CD4-positive, alpha-beta T cell treated with Interleukin-10 for 1 hour (primary cell): Measurements from ENCODE around the gene ZFYVE19.

Source experiments
- DNase-seq: peaks from one replicate; pipeline ENCODE4 v3.0.0-alpha.2; 2020

ZFYVE19 gene

GRCh38 chr15:40815042-40815698 lies 8.3 kb downstream of the ZFYVE19 start:
- no peak for DNase-seq

- no peak for DNase-seq
Measured at GRCh38 chr15:40819048-40819447, 12.2 kb downstream of the ZFYVE19 start.

GRCh38 chr15:40821195-40821594 lies 14.3 kb downstream of the ZFYVE19 start:
- no peak for DNase-seq

- DNase-seq, result no peak
Measured at GRCh38 chr15:40823572-40824343, 16.9 kb downstream of the ZFYVE19 start.

GRCh38 chr15:40825661-40826422 lies 19.0 kb downstream of the ZFYVE19 start:
- DNase-seq, result no peak

- DNase-seq, result no peak
Measured at GRCh38 chr15:40826423-40827075, 19.7 kb downstream of the ZFYVE19 start.

GRCh38 chr15:40828447-40829036 lies 21.7 kb downstream of the ZFYVE19 start, which contains the start of gene PPP1R14D:
Gene PPP1R14D, minus strand, starts transcription at chr15:40828708. Its CDS starts 67 bp downstream, at chr15:40828641.
- no peak for DNase-seq

GRCh38 chr15:40829115-40829514 lies 22.2 kb downstream of the ZFYVE19 start:
- DNase-seq, result no peak

GRCh38 chr15:40830884-40831283 lies 24.0 kb downstream of the ZFYVE19 start:
- no peak for DNase-seq

- DNase-seq, result no peak
Measured at GRCh38 chr15:40831861-40832260, 25.0 kb downstream of the ZFYVE19 start.

- DNase-seq, result no peak
Measured at GRCh38 chr15:40832903-40833302, 26.0 kb downstream of the ZFYVE19 start.

GRCh38 chr15:40836020-40836419 lies 29.1 kb downstream of the ZFYVE19 start:
- DNase-seq, result no peak

- no peak for DNase-seq
Measured at GRCh38 chr15:40838756-40839155, 31.9 kb downstream of the ZFYVE19 start.

- no peak for DNase-seq
Measured at GRCh38 chr15:40841741-40842140, 34.9 kb downstream of the ZFYVE19 start.

GRCh38 chr15:40843261-40843884 lies 36.5 kb downstream of the ZFYVE19 start:
- DNase-seq, result no peak

- peak; percentile 15 for DNase-seq
Measured at GRCh38 chr15:40843885-40844695, 37.2 kb downstream of the ZFYVE19 start, which contains the start of gene SPINT1. Gene SPINT1, plus strand, starts transcription at chr15:40844048. Its CDS starts 507 bp downstream, at chr15:40844555.

GRCh38 chr15:40844696-40845030 lies 37.8 kb downstream of the ZFYVE19 start:
- peak; percentile 25 for DNase-seq

GRCh38 chr15:40845036-40845435 lies 38.1 kb downstream of the ZFYVE19 start:
- DNase-seq, result no peak

- no peak for DNase-seq
Measured at GRCh38 chr15:40845511-40846284, 38.8 kb downstream of the ZFYVE19 start.

- DNase-seq, result no peak
Measured at GRCh38 chr15:40846841-40847222, 39.9 kb downstream of the ZFYVE19 start.
